Left kidney (tissue), 2 donors: ENCODE measurements around the gene MRPL49. TPM values are rescaled to one million over a fixed set of nuclear protein-coding genes. Genes with fewer than 3 reads are reported as not detected.
"Not testable (repeated sequence)": the region's sequence is repeated elsewhere in the genome, so short reads cannot be mapped to it uniquely, and the experiment has no call there.

Source experiments
- DNase-seq: peaks from one replicate; pipeline ENCODE4 v3.0.0-alpha.2; 2013
- polyA plus RNA-seq: library from polyadenylated mRNA; unstranded; fragments of 120-200 nt; gene quantifications from one replicate; pipeline ENCODE4 v1.2.1, GENCODE V29; 2013; ENCODE audit not compliant: insufficient read length

The MRPL49 gene
- polyA plus RNA-seq, 1 donor = 52.6 TPM

DNA sequence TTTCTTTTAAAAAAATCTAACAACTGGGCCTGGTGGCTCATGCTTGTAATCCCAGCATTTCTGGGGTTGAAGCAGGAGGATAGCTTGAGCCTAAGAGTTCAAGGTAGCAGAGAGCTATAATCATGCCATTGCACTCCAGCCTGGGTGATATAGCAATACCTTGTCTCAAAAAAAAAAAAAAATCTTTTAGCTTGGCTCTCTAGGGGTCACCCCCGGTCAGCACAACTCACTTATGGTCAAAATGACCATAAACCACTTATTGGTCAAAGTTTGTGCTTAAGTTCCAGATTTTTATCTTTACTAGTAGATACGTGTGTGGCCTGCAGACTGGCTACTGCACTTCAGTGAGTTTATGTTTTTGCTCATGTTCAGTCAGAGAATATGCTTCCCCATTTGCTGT lies 41.6 kb downstream of the MRPL49 start:
- no peak for DNase-seq

DNA sequence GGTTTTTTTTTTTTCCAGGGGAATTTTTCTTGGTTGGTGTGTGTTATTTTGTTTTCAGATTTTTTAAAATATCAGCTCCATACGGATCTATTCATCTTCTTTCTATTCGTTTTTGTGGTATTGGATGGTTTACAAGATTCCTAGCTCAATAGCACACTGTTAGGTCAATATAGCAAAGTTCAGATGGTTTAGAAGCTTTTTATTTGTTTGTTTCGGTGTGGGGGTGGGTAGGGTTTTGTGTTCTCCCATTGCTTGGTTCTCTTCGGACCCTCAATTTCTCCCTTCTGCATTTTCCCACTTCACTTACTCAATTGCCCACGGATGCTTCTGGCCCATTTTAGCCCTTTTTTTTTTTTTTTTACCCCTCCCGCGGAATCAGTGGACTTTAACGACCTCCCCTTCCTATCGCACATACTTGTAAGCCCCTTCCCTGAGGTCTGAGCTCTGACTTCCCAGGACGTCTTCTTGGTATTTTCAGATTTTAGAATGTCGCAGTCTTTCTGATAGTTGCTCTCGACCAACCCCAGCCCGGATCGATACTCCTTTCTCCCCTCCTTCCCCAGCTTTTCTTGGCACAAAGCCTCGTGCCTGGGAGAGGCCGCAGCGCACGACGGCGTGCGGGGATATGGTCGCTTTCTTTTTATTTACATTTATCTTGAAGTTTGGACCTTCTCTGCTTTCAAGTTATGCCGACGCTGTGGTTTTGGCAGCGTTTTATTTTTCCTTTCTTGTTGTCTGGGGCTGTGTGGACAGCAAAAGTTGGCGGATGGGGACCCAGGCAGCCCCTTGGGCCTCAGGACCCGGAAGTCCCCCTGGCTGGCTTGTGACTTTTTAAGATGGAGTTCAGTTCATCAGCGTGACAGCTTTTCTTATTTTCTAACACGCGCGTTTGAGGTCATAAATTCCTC lies 43.5 kb downstream of the MRPL49 start:
- no peak for DNase-seq

DNA sequence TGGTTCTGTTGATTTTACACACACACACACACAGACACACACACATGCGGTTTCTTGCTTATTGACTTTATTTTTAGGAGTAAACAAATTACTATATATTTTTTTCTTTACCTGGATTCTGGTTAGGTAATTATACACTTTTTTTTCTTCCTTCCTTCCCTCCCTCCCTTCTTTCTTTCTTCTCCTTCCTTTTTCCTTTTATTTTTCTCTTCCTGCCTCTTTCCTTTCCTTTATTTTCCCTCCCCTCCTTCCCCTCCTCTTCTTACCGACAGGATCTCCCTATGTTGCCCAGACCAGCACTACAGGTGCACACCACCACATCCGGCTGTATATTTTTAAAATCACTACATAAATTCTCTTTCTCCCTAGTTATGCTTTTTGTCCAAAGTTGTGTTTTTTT lies 44.8 kb downstream of the MRPL49 start:
- DNase-seq = no peak

DNA sequence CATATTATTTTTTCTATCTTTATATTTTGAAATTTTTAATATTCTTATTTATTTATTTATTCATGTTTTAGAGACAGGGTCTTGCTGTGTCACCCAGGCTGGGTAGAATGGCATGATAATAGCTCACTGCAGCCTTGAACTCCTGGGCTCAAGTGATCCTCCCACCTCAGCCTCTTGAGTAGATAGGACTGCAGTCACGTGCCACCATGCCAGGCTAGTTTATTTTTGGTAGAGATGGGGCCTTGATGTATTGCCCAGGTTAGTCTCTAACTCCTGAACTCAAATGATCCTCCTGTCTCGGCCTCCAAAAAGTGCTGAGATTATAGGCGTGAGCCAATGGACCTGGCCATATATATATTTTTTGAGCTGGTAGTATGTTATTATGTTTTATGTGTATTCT lies 45.5 kb downstream of the MRPL49 start:
- DNase-seq = no peak

DNA sequence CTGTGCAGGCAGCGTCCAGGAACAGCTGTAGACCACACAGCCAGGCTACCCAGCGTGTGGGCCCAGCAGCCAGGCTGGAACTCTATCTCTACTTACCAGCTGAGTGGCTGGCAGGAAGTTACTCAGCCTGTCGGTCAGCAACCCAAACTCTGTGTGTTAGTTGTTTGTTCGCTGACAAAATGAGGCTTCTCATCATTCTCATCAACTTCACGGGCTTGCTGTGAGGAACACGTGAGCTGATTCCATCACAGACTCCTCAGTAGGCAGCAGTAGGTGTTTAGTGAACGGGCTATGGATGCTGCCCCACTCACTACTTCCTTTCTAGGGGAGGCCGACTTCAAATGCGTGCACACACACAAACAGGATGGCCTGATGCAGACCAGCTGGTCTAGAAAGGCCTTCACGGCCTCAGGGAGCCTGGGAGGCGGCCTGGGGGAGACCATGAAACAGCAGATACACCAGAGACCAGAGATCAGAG lies 47.1 kb downstream of the MRPL49 start:
- DNase-seq = no peak

DNA sequence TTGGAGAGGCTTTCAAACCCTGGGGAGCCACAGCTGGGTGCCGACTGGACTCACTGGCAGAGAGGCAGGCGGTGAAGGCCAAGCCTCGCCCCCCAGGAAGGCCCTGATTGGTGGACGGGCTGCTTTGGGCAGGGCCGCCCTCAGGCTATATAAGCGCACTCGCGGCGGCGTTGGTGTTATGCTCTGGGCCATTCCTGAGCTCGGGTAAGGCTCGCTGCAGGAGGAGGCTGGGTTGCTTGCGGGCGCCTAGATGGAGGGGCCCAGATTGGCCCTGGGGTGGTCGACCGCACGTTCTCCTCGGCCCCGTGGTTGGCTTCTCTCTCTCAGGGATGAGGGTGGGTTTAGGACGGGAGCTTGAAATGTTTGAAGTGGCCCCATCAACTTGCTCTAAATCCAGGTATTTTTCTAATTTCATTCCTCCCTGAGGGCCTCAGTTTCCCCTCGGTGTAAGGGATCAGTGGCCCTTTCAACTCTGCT lies 48.0 kb downstream of the MRPL49 start, which contains the start of gene SPDYC:
TSS of gene SPDYC (plus strand) at position 176 of the 477 bp plus-strand sequence. CDS start 1,125 bp downstream, outside the sequence.
- no peak for DNase-seq

DNA sequence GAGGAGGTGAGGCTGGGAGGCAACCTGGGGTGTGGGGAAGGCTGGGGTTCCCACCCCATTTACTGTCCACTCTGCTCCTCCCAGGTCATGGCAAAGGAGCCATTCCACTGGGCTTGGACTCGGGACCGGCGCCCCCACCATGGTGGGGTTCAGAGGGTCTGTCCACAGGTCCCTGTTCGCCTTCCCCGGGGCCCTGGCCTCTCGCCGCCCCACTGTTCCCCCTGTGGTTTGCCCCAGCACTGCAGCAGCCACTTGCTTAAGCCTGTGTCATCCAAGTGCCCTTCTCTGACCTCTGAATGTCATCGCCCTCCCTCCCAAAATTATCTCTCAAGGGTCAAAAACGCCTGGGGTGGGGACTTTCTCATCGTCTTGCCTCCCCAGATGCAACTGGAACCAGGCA lies 50.5 kb downstream of the MRPL49 start:
- no peak for DNase-seq

DNA sequence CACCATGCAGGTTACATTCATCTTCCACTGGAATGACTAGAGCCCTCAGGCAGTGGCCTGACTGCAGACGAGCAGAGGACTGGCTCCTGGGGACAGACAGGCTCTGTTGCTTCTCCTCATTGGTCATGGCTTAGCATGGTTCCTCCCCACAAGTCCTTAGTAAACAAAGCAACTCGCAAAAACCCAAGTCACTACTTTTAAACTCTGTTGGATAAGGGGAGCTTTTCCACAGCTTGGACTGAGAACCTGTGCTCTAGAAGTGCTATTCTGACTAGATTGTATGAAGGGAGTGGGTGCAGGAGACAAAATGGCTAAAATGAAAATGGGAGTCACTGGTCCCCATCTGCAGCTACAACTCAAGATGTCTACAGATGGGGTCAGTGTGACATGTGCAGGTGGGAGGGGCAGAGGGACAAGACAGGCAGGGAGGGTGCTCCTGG lies 52.5 kb downstream of the MRPL49 start:
- DNase-seq = not testable (repeated sequence)

Other genes starting within 250 kb of the MRPL49 start
- 56.5 TPM for gene EHD1, start 243.7 kb upstream of the MRPL49 start, polyA plus RNA-seq
- 16.4 TPM for gene ATG2A, start 205.1 kb upstream of the MRPL49 start, polyA plus RNA-seq
- 18.5 TPM for gene PPP2R5B, start 197.6 kb upstream of the MRPL49 start, polyA plus RNA-seq
- 2.6 TPM for gene GPHA2, start 186.4 kb upstream of the MRPL49 start, polyA plus RNA-seq
- 0.88 TPM for gene MAJIN, start 150.2 kb upstream of the MRPL49 start, polyA plus RNA-seq
- gene BATF2, start 125.3 kb upstream of the MRPL49 start, polyA plus RNA-seq = 3.2 TPM
- gene ARL2, start 108.2 kb upstream of the MRPL49 start, polyA plus RNA-seq = 45.6 TPM
- gene SNX15, start 94.9 kb upstream of the MRPL49 start, polyA plus RNA-seq = 22.3 TPM
- 10.4 TPM for gene SAC3D1, start 81.1 kb upstream of the MRPL49 start, polyA plus RNA-seq
- gene NAALADL1, start 63.8 kb upstream of the MRPL49 start, polyA plus RNA-seq = 10.0 TPM
- gene CDCA5, start 38.3 kb upstream of the MRPL49 start, polyA plus RNA-seq = 23.1 TPM
- gene ZFPL1, start 38.1 kb upstream of the MRPL49 start, polyA plus RNA-seq = 26.0 TPM
- 93.3 TPM for gene VPS51, start 26.1 kb upstream of the MRPL49 start, polyA plus RNA-seq
- gene TM7SF2, start 10.4 kb upstream of the MRPL49 start, polyA plus RNA-seq = 63.8 TPM
- 4.8 TPM for gene ZNHIT2, start 4.6 kb upstream of the MRPL49 start, polyA plus RNA-seq
- gene FAU, start 187 bp upstream of the MRPL49 start, polyA plus RNA-seq = 474 TPM
- gene SYVN1, start 12.2 kb downstream of the MRPL49 start, polyA plus RNA-seq = 47.1 TPM
- not detected for gene SPDYC, start 47.9 kb downstream of the MRPL49 start, polyA plus RNA-seq
- 86.6 TPM for gene CAPN1, start 59.6 kb downstream of the MRPL49 start, polyA plus RNA-seq
- gene POLA2, start 139.6 kb downstream of the MRPL49 start, polyA plus RNA-seq = 35.0 TPM
- 8.6 TPM for gene CDC42EP2, start 192.5 kb downstream of the MRPL49 start, polyA plus RNA-seq
- 99.3 TPM for gene DPF2, start 211.5 kb downstream of the MRPL49 start, polyA plus RNA-seq
- 0.60 TPM for gene TIGD3, start 232.4 kb downstream of the MRPL49 start, polyA plus RNA-seq